22Rv1 (cell line): ENCODE results near the gene MED23.

Experiments
- H3K27ac ChIP-seq: fragments of 450-650 bp; 2 replicates; pipeline ENCODE4 v1.5.1; 2017
- ZFX ChIP-seq: fragments of 450-650 bp; IDR thresholded peaks from 2 replicates; pipeline ENCODE4 v1.6.1; 2017; ENCODE audit warnings: antibody characterized with exemption, borderline replicate concordance
- TF ChIP-seq, protein P1 (sequence below): fragments of 450-650 bp; IDR thresholded peaks from 2 replicates; pipeline ENCODE4 v1.5.1; 2017; ENCODE audit warnings: mild to moderate bottlenecking

Gene MED23

GRCh38 chr6:131641554-131641953 lies 13.5 kb upstream of the MED23 start:
- TF ChIP-seq ZFX: no peak
- TF ChIP-seq, protein P1, sequence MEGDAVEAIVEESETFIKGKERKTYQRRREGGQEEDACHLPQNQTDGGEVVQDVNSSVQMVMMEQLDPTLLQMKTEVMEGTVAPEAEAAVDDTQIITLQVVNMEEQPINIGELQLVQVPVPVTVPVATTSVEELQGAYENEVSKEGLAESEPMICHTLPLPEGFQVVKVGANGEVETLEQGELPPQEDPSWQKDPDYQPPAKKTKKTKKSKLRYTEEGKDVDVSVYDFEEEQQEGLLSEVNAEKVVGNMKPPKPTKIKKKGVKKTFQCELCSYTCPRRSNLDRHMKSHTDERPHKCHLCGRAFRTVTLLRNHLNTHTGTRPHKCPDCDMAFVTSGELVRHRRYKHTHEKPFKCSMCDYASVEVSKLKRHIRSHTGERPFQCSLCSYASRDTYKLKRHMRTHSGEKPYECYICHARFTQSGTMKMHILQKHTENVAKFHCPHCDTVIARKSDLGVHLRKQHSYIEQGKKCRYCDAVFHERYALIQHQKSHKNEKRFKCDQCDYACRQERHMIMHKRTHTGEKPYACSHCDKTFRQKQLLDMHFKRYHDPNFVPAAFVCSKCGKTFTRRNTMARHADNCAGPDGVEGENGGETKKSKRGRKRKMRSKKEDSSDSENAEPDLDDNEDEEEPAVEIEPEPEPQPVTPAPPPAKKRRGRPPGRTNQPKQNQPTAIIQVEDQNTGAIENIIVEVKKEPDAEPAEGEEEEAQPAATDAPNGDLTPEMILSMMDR: no peak
- no peak overlapping the region for H3K27ac ChIP-seq

- TF ChIP-seq, protein P1: no peak
- no peak for TF ChIP-seq ZFX
- no peak overlapping the region for H3K27ac ChIP-seq
Observed at GRCh38 chr6:131640576-131640975, 12.5 kb upstream of the MED23 start.

- no peak overlapping the region for H3K27ac ChIP-seq
- TF ChIP-seq ZFX: no peak
- TF ChIP-seq, protein P1: no peak
Observed at GRCh38 chr6:131640100-131640499, 12.1 kb upstream of the MED23 start.

DNA sequence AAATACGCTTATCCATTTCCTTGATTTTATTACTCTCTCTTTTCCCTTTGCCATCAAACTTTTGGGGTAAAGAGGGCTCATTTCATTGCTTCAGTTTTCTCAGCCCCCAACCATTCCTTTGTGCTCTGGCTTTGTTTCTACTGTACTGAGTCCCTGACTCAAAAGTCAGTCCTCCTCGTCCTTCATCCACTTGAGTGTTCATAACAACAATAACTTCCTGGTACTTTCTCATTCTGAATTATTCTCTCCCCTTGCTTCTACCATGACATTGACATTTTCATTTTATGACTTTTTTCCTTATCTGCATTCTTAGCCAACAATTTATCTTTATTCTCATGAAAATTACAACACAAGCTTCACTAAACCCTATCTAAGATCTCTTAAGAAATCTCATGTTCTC lies 10.0 kb upstream of the MED23 start:
- no peak overlapping the region for H3K27ac ChIP-seq
- TF ChIP-seq, protein P1: no peak
- TF ChIP-seq ZFX: no peak

- no peak within 1 kb of the TSS for H3K27ac ChIP-seq
- TF ChIP-seq, protein P1: no peak
- no peak for TF ChIP-seq ZFX
Observed at GRCh38 chr6:131636880-131637792, 9.1 kb upstream of the MED23 start, which contains the start of gene ENPP3. Gene ENPP3, plus strand, starts transcription at chr6:131637302. Its CDS starts 83 bp downstream, at chr6:131637385.

- TF ChIP-seq, protein P1: no peak
- no peak for TF ChIP-seq ZFX
- H3K27ac ChIP-seq: no peak overlapping the region
Observed at GRCh38 chr6:131635384-131636340, 7.6 kb upstream of the MED23 start.
